Endometrium (tissue), 2 donors: ENCODE data around the gene KAZN.

ENCODE experiments used
- FAIRE-seq: peaks from 2 replicates; lab custom pipeline; 2012; peaks lifted over from hg19 to GRCh38; lab: Jason Lieb, UNC
- donor health status: control.
- donor health status: control.

The KAZN gene

GRCh38 chr1:14615549-14616218, 17.2 kb downstream of the KAZN start:
- FAIRE-seq, result no peak

GRCh38 chr1:14616632-14617396, 18.3 kb downstream of the KAZN start:
- FAIRE-seq, result no peak

- FAIRE-seq, result no peak
These were observed 19.3 kb downstream of the KAZN start for GRCh38 chr1:14617791-14618190.

- FAIRE-seq, result no peak
These were observed 22.5 kb downstream of the KAZN start for GRCh38 chr1:14620941-14621340.

GRCh38 chr1:14623090-14623489, 24.6 kb downstream of the KAZN start:
- FAIRE-seq, result no peak

- no peak for FAIRE-seq
These were observed 26.5 kb downstream of the KAZN start for GRCh38 chr1:14624941-14625340.

- FAIRE-seq, result no peak
These were observed 27.1 kb downstream of the KAZN start for GRCh38 chr1:14625572-14625971.

GRCh38 chr1:14625996-14626395, 27.5 kb downstream of the KAZN start:
- FAIRE-seq, result no peak

- FAIRE-seq, result no peak
These were observed 28.6 kb downstream of the KAZN start for GRCh38 chr1:14626869-14627607.

- FAIRE-seq, result peak; percentile 63
These were observed 29.4 kb downstream of the KAZN start for GRCh38 chr1:14627608-14628489.

- FAIRE-seq, result no peak
These were observed 31.0 kb downstream of the KAZN start for GRCh38 chr1:14629363-14630014.

- FAIRE-seq, result no peak
These were observed 32.5 kb downstream of the KAZN start for GRCh38 chr1:14630986-14631385.

- no peak for FAIRE-seq
These were observed 32.9 kb downstream of the KAZN start for GRCh38 chr1:14631421-14631820.

- FAIRE-seq, result no peak
These were observed 36.0 kb downstream of the KAZN start for GRCh38 chr1:14634486-14634885.

- no peak for FAIRE-seq
These were observed 36.9 kb downstream of the KAZN start for GRCh38 chr1:14635421-14635820.

GRCh38 chr1:14636897-14637632, 38.6 kb downstream of the KAZN start:
- no peak for FAIRE-seq

GRCh38 chr1:14639291-14640050, 41.0 kb downstream of the KAZN start:
- no peak for FAIRE-seq

- FAIRE-seq, result no peak
These were observed 44.2 kb downstream of the KAZN start for GRCh38 chr1:14642712-14643111.

GRCh38 chr1:14646973-14647372, 48.5 kb downstream of the KAZN start:
- no peak for FAIRE-seq

GRCh38 chr1:14647777-14648176, 49.3 kb downstream of the KAZN start:
- FAIRE-seq, result no peak
